Activated CD8-positive, alpha-beta memory T cell treated with anti-CD3 and anti-CD28 coated beads, Interleukin-2, amount 50 U/mL, for 24 hours (primary cell): Measurements from ENCODE around the gene SBF1.
"Not testable (repeated sequence)": the region's sequence is repeated elsewhere in the genome, so short reads cannot be mapped to it uniquely, and the experiment has no call there.

Experiments used
- DNase-seq: peaks from one replicate; pipeline ENCODE4 v3.0.0-alpha.2; 2020; ENCODE audit errors: extremely low read depth

Gene SBF1

DNA sequence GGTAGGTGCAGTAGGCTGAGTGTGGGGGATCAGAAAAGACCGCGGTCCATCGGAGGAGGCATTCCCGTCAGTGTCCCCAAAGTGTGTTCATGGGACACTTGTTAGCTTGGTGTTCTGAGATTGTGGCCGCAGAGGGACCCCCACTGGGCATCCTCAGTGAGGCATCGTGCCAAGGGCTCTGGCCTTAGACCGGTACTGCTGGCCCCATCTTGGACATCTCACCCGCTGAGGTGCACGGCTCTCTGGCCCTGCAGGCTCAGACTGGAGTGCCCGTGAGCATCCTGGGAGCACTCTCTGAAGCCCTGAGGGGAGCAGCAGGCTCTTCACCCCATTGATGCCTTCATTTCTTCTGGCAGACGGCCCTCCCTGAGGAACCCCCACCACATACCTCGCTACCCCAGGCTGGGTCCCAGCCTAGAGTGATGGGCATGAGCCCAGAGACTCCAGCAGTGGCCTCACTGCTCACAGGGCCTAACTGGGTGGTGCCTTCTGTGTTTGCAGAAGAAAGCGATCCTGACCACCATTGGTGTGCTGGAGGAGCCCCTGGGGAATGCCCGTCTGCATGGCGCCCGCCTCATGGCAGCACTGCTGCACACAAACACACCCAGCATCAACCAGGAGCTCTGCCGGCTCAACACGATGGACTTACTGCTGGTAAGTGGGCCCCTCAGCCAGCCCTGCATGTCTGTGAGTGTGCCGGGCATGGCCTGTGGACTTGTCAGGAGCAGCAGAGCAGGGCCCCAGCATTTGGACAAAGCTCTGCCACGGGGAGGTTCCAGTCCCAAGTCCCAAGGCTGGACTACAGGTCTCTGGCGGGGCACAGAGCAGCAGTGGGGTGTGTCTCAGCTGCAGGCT, 51.6 kb downstream of the SBF1 start:
- no peak for DNase-seq

DNA sequence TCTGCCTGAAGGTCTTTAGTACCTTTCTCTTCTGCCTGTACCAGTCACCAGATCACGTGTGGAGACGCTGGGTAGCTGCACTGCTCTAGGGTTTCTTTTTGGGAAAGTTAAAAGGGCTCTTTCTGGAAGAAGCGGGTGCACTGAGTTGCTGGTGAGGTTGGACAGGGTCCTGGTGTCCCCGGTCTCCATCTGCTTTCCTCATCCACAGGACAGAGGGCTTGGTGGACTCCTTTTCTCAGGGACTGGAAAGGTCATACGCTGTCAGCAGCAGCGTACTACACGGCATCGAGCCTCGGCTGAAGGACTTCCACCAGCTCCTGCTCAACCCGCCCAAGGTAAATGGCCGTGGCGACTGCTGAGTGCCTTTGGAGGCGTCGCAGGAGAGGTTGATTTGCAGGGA, 52.8 kb downstream of the SBF1 start:
- DNase-seq: no peak

GRCh38 chr22:50420581-50420980, 54.3 kb downstream of the SBF1 start:
- DNase-seq: no peak

DNA sequence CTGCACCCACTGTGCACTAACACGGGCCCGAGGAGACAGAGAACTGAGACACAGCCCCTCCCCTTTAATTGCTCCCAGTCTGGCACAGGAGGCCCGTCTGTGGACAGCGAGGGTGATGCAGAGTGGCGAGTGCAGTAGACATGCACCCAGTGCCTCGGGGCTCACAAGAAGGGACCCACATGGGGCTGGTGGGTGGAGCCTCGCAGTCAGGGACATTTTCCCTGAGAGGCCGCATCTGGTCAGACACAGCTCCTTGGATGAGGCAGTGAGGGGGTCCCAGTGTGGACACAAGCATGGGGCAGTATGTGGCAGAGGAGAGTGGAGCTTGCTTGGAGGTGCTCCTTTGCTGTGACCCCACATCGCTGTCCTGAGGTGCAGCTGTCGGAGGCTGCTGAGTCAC, 54.8 kb downstream of the SBF1 start:
- DNase-seq: no peak

- no peak for DNase-seq
Observed at GRCh38 chr22:50419116-50419515, 55.7 kb downstream of the SBF1 start.

DNA sequence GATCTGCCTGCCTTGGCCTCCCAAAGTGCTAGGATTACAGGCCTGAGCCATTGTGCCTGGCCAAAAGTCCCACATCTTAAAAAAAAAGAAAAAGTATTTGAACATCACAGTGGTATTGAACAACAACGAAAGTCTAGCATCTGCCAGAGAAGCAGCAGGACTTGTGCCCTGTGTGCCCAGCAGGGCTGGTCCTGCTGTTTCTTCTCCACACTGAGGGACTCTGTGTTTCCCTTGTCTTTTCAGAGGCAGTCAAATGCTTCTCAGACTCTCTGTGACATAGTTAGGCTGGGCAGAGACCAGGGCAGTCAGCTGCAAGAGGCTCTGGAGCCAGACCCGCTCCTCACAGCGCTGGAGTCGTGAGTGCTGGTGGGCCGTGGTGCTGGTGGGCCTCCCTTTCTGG, 56.2 kb downstream of the SBF1 start:
- DNase-seq: no peak

- no peak for DNase-seq
Observed at GRCh38 chr22:50417411-50418210, 57.2 kb downstream of the SBF1 start.

GRCh38 chr22:50416996-50417395, 57.8 kb downstream of the SBF1 start:
- DNase-seq: no peak

GRCh38 chr22:50415426-50415825, 59.4 kb downstream of the SBF1 start:
- no peak for DNase-seq

- DNase-seq: no peak
Observed at GRCh38 chr22:50414476-50415248, 60.2 kb downstream of the SBF1 start.

DNA sequence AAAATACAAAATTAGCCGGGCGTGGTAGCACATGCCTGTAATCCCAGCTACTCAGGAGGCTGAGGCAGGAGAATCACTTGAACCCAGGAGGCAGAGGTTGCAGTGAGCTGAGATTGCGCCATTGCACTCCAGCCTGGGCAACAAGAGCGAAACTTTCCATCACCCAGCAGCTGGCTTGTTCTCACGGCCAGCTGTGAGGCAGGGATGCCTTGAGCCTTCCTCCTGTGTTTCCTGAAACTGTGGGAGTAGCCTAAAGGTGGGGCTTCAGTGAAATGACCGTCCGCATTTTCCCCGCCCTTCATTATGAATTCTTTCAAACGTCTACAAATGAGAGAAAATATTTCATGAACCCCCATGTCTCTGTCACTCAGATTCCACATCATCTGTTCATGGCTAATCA, 65.9 kb downstream of the SBF1 start:
- DNase-seq: not testable (repeated sequence)

DNA sequence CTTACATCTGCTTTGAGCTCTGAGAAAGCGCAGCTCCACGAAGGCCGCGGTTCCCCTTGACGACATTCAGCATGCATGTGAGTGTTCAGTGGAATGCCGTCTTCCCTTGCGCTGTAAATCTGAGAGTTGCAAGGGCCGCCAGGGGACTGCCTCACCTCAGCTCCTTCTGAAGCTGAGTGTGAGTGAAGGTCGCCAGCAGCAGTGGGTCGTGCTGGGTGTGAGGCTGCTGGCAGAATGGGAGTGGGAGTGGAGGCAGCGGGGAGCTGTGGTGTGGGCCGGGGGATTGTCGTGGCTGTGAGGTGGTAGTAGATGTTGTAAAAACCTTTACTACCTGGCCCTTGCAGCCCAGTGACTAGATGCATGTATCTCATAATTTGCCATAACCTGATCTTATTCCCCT, 66.5 kb downstream of the SBF1 start:
- DNase-seq: no peak

GRCh38 chr22:50406416-50407170, 68.2 kb downstream of the SBF1 start:
- no peak for DNase-seq

- DNase-seq: no peak
Observed at GRCh38 chr22:50403701-50404101, 71.1 kb downstream of the SBF1 start.

- no peak for DNase-seq
Observed at GRCh38 chr22:50401907-50402306, 72.9 kb downstream of the SBF1 start.

- no peak for DNase-seq
Observed at GRCh38 chr22:50400931-50401330, 73.9 kb downstream of the SBF1 start.

DNA sequence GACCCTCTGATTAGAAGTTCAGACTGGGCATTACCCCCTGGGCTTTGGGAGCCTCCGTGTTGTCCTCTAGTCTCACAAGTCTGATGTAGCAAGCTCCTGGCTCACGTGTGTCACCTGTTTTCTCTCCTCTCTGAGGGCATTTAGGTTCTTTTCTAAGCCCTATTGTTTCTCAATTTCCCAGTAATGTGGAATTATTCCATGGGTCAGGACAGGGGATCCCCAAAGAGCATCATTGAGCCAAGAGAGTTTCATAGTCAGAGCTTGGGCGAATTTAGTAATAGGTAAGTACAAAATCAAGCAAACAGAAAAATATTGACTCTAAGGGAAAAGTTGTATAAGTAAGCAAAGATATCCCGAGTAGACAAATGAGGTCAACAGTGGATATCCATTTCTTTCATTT, 74.4 kb downstream of the SBF1 start:
- no peak for DNase-seq

DNA sequence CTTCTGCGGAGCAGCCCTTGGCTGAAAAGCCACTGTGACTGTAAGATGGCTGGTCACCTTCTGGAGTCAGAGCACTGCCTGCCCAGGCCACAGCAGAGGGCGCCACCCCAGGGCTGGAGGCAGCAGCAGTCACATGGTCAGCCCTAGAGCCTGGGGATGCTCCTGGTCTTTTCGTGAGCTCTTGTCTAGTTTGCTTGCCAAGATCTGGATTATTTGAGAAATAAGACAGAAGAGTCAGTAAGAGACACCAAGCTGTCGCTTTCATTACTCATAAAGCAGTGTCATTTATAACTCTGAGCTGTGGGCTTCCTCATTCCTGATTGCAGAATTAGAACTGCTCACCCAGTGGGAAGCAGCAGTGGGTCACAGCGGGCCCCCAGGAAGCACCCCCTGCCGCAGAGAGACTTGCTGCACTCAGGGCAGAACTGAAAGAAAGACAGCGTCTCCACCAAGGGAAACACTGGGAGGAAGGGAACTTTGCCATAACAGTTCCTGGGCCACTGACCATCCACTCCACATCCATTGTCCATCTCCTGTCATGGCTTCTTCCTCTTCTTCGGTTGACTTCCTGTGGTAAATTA, 75.0 kb downstream of the SBF1 start:
- no peak for DNase-seq

DNA sequence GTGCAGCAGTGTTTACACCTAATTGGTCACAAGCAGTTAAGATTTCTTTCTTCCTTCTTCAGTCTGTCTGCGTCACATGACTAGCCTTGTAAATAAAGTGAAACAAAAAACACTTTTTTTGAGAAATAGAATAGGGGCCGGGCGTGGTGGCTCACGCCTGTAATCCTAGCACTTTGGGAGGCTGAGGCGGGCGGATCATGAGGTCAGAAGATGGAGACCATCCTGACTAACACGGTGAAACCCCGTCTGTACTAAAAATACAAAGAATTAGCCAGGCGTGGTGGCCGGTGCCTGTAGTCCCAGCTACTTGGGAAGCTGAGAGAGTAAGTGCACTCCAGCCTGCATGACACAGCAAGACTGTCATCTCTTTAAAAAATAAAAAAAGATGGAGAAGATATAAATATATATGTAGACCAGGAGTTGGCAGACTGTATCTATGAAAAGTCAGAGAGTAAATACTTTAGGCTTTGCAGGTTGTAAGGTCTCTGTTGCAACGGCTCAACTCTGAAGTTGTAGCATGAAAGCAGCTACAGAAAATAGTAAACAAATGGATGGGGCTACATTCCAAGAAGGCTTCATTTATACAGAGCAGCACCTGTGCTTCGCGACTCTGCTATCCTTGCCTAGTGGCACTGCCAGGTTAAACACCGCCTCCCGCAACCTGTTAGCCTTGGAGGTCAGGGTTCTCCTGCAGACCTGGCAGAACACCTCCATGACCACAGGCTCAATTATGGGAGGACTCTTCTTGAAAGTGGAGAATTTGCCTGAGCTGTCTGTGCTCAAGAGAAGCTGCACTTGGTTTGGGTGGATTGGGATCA, 75.8 kb downstream of the SBF1 start:
- no peak for DNase-seq

- not testable (repeated sequence) for DNase-seq
Observed at GRCh38 chr22:50397371-50398060, 77.3 kb downstream of the SBF1 start.
